Measurements from ENCODE around the gene TAMM41.
"Not testable (repeated sequence)": the region's sequence is repeated elsewhere in the genome, so short reads cannot be mapped to it uniquely, and the experiment has no call there.

The TAMM41 gene

GRCh38 chr3:11846281-11847266 lies at the start of gene TAMM41:
Gene TAMM41, minus strand, starts transcription at chr3:11846885. Its CDS starts 249 bp downstream, at chr3:11846636.
- no peak for FAIRE-seq

- FAIRE-seq, result no peak
These were observed 32.2 kb upstream of the TAMM41 start for GRCh38 chr3:11878837-11879236.

GRCh38 chr3:11874707-11875106 lies 28.0 kb upstream of the TAMM41 start:
- FAIRE-seq, result not testable (repeated sequence)

- FAIRE-seq, result not testable (repeated sequence)
These were observed 17.1 kb upstream of the TAMM41 start for GRCh38 chr3:11863739-11864138.

- not testable (repeated sequence) for FAIRE-seq
These were observed 15.9 kb upstream of the TAMM41 start for GRCh38 chr3:11862584-11862983.

GRCh38 chr3:11862145-11862544 lies 15.5 kb upstream of the TAMM41 start:
- not testable (repeated sequence) for FAIRE-seq

GRCh38 chr3:11860213-11860612 lies 13.5 kb upstream of the TAMM41 start:
- not testable (repeated sequence) for FAIRE-seq

- no peak for FAIRE-seq
These were observed 6.8 kb upstream of the TAMM41 start for GRCh38 chr3:11853450-11853849.

GRCh38 chr3:11850003-11850402 lies 3.3 kb upstream of the TAMM41 start:
- no peak for FAIRE-seq

GRCh38 chr3:11847607-11848006 lies 922 bp upstream of the TAMM41 start:
- FAIRE-seq, result no peak

- no peak for FAIRE-seq
These were observed 1.0 kb downstream of the TAMM41 start for GRCh38 chr3:11845651-11846050.

GRCh38 chr3:11844891-11845290 lies 1.8 kb downstream of the TAMM41 start:
- FAIRE-seq, result no peak

- FAIRE-seq, result peak; percentile 96
These were observed 11.6 kb downstream of the TAMM41 start for GRCh38 chr3:11835028-11835639.

GRCh38 chr3:11832981-11833905 lies 13.4 kb downstream of the TAMM41 start:
- FAIRE-seq, result no peak

GRCh38 chr3:11829416-11829815 lies 17.3 kb downstream of the TAMM41 start:
- FAIRE-seq, result no peak

- no peak for FAIRE-seq
These were observed 19.9 kb downstream of the TAMM41 start for GRCh38 chr3:11826628-11827265.

- no peak for FAIRE-seq
These were observed 21.4 kb downstream of the TAMM41 start for GRCh38 chr3:11825301-11825700.

GRCh38 chr3:11820531-11821041 lies 26.1 kb downstream of the TAMM41 start:
- no peak for FAIRE-seq

GRCh38 chr3:11819146-11819689 lies 27.5 kb downstream of the TAMM41 start:
- no peak for FAIRE-seq

- no peak for FAIRE-seq
These were observed 28.7 kb downstream of the TAMM41 start for GRCh38 chr3:11818033-11818432.

- no peak for FAIRE-seq
These were observed 31.6 kb downstream of the TAMM41 start for GRCh38 chr3:11815111-11815510.

- no peak for FAIRE-seq
These were observed 32.0 kb downstream of the TAMM41 start for GRCh38 chr3:11814663-11815062.
